ENCODE data around the gene KCNH4. TPM values are rescaled to one million over a fixed set of nuclear protein-coding genes. Genes with fewer than 3 reads are reported as not detected.

The KCNH4 gene
- total RNA-seq, 1 donor from 2014 or later = not detected

DNA sequence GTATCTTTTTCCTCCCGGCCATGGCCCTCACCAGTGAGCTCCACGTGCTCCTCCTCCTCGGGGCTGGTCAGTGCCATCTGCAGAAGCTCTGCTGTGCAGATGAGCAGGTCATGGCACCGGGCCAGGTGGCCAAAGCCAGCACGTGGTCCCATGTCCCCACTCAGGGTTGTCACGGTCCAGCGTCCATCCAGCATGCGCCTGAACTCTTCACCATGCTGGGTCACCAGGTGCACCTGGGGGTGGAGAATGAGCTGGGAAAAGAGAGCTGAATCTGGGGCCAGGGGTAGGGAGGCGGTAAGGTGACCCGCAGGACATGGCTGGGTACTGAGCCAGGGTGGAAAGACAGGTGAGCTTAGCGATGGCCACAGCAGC is 69.7 kb downstream of the KCNH4 start:
- no peak for DNase-seq (ENCODE audit: extremely low spot score, unreplicated experiment)
- peaks cover 3% of the 10 kb centered on the region for H3K27me3 Mint-ChIP-seq
- no peaks in the 10 kb centered on the region for H3K4me1 Mint-ChIP-seq (ENCODE audit: unreplicated experiment)
- H3K9me3 Mint-ChIP-seq = no peaks in the 10 kb centered on the region
- no peak overlapping the region for H3K27ac Mint-ChIP-seq
- TF ChIP-seq, protein P1, sequence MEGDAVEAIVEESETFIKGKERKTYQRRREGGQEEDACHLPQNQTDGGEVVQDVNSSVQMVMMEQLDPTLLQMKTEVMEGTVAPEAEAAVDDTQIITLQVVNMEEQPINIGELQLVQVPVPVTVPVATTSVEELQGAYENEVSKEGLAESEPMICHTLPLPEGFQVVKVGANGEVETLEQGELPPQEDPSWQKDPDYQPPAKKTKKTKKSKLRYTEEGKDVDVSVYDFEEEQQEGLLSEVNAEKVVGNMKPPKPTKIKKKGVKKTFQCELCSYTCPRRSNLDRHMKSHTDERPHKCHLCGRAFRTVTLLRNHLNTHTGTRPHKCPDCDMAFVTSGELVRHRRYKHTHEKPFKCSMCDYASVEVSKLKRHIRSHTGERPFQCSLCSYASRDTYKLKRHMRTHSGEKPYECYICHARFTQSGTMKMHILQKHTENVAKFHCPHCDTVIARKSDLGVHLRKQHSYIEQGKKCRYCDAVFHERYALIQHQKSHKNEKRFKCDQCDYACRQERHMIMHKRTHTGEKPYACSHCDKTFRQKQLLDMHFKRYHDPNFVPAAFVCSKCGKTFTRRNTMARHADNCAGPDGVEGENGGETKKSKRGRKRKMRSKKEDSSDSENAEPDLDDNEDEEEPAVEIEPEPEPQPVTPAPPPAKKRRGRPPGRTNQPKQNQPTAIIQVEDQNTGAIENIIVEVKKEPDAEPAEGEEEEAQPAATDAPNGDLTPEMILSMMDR (conservative IDR thresholded peaks at IDR 0.05) = no peak
- H3K4me3 Mint-ChIP-seq = no peak overlapping the region
- no peaks in the 10 kb centered on the region for H3K36me3 Mint-ChIP-seq

DNA sequence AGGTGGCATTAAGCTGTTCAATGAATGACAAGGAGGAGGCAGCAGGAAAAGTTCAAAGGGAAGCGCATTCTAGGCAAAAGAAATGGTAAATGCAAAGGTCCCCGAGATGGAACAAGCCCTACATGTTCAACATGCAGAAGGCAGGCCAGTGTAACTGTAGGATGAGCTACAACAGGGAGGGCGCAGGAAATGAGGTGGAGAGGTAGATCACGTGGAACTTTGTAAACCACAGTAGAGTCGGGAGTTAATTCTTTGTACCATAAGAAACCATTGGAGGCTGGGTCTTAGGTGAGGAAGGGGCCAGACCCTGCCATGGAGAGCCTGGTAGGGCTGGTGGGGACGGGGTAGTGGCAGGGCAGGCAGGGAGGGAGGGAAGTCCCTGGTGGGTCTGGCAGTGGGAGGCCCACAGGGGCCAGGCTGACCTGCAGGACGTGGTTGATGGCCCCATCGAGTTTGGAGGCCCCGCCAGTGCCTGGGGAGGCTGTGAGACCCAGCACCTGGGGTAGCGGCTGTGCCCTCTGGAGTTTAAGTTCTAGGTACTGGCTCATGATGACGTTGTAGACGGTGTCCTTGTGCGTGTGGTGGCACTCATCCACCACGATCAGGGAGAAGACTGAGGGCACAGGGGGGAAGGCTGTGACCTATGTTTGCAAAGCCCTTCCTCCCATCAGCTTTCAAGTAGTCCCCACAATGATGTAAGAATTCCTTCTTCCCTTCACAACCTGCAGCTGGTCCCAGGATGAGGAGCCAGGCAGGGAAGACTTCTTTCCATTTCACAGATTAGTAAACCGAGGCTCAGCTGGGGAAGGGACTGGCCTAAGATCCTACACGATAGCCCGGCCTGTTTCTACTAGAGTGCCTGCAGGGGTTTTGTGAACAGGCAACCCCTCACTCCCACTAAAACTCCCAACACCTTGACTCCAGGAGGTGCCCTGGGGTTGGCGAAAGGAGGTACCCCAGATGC is 70.4 kb downstream of the KCNH4 start:
- Mint-ChIP-seq H3K4me3 (no peak overlapping the region), H3K27ac (no peak overlapping the region), H3K36me3 (no peaks in the 10 kb centered on the region), H3K9me3 (no peaks in the 10 kb centered on the region), H3K27me3 (peaks cover 7% of the 10 kb centered on the region), H3K4me1 (ENCODE audit: unreplicated experiment) (no peaks in the 10 kb centered on the region)
- TF ChIP-seq, protein P1 (conservative IDR thresholded peaks at IDR 0.05) = no peak
- no peak for DNase-seq (ENCODE audit: extremely low spot score, unreplicated experiment)

DNA sequence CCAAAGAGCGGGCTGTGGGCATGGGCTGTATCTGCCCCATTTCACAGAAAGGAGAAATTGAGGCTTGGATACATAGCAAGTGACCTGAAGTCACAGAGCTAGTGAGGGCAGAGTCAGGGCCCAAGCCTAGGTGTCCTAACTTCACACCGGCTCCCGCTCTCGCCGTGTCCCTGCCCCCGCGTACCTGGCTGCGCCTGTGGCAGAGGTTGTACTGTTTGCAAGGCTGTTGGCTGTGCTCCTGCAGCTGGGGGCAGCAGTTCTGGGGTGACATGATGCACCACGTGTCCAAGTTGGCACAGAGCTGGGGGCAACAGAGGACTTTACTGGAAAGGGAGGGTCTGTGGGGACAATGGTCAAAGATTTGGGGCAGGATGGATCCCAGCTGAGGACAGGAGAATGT is 71.9 kb downstream of the KCNH4 start:
- Mint-ChIP-seq H3K4me3 (no peak overlapping the region), H3K4me1 (ENCODE audit: unreplicated experiment) (no peaks in the 10 kb centered on the region), H3K27ac (no peak overlapping the region), H3K27me3 (peaks cover 15% of the 10 kb centered on the region), H3K9me3 (no peaks in the 10 kb centered on the region), H3K36me3 (no peaks in the 10 kb centered on the region)
- TF ChIP-seq, protein P1 (conservative IDR thresholded peaks at IDR 0.05) = no peak
- DNase-seq (ENCODE audit: extremely low spot score, unreplicated experiment) = no peak

GRCh38 chr17:42107597-42108576 is 73.1 kb downstream of the KCNH4 start:
- peaks cover 20% of the 10 kb centered on the region for H3K27me3 Mint-ChIP-seq
- no peak overlapping the region for H3K27ac Mint-ChIP-seq
- no peaks in the 10 kb centered on the region for H3K9me3 Mint-ChIP-seq
- H3K4me3 Mint-ChIP-seq = peak overlapping the region; percentile 70
- DNase-seq (ENCODE audit: extremely low spot score, unreplicated experiment) = peak; percentile 93
- no peaks in the 10 kb centered on the region for H3K4me1 Mint-ChIP-seq (ENCODE audit: unreplicated experiment)
- TF ChIP-seq, protein P1 (conservative IDR thresholded peaks at IDR 0.05) = no peak
- H3K36me3 Mint-ChIP-seq = no peaks in the 10 kb centered on the region

DNA sequence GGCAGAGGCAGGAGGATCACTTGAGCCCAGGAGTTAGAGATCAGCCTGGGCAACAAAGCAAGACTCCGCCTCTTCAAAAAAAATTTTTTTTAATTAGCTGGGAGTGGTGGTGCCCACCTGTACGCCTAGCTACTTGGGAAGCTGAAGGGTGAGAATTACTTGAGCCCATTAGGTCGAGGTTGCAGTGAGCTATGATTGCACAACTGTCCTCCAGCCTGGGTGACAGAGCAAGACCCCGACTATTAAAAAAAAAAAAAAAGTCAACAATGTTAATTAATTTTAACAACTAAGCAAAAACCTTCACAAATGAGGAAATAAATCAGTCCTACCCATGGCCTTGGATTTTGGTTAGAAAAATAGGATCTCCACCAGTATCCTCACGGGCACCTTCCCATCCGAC is 73.8 kb downstream of the KCNH4 start:
- peaks cover 26% of the 10 kb centered on the region for H3K27me3 Mint-ChIP-seq

More for the DNA sequence above, 73.8 kb downstream of the KCNH4 start:
- Mint-ChIP-seq H3K4me1 (ENCODE audit: unreplicated experiment) (no peaks in the 10 kb centered on the region), H3K4me3 (peak overlapping the region; percentile 70), H3K27ac (no peak overlapping the region), H3K36me3 (no peaks in the 10 kb centered on the region), H3K9me3 (no peaks in the 10 kb centered on the region)
- TF ChIP-seq, protein P1 (conservative IDR thresholded peaks at IDR 0.05) = no peak
- no peak for DNase-seq (ENCODE audit: extremely low spot score, unreplicated experiment)

Other genes starting within 250 kb of the KCNH4 start
- 60.0 and 84.3 TPM in 2 replicates for gene CNP, start 214.3 kb downstream of the KCNH4 start, total RNA-seq (ENCODE audit: low replicate concordance)
- gene DNAJC7, start 163.7 kb downstream of the KCNH4 start, total RNA-seq (ENCODE audit: low replicate concordance) = 77.3 and 88.7 TPM in 2 replicates
- 44.7 and 45.0 TPM in 2 replicates for gene NKIRAS2, start 161.1 kb downstream of the KCNH4 start, total RNA-seq (ENCODE audit: low replicate concordance)
- 2.1 and 3.0 TPM in 2 replicates for gene C17orf113, start 130.5 kb downstream of the KCNH4 start, total RNA-seq (ENCODE audit: low replicate concordance)
- gene ZNF385C, start 82.7 kb downstream of the KCNH4 start, total RNA-seq (ENCODE audit: low replicate concordance) = 1.7 and 3.3 TPM in 2 replicates
- 0.72 and 1.3 TPM in 2 replicates for gene DHX58, start 68.4 kb downstream of the KCNH4 start, total RNA-seq (ENCODE audit: low replicate concordance)
- gene KAT2A, start 59.8 kb downstream of the KCNH4 start, total RNA-seq (ENCODE audit: low replicate concordance) = 36.0 and 63.5 TPM in 2 replicates
- gene HSPB9, start 58.3 kb downstream of the KCNH4 start, total RNA-seq (ENCODE audit: low replicate concordance) = 0.36 TPM in 1 of 2 replicates, not detected in the other
- gene RAB5C, start 26.2 kb downstream of the KCNH4 start, total RNA-seq (ENCODE audit: low replicate concordance) = 85.6 and 107 TPM in 2 replicates
- not detected in 2 replicates for gene HCRT, start 4.3 kb upstream of the KCNH4 start, total RNA-seq (ENCODE audit: low replicate concordance)
- 4.4 and 6.4 TPM in 2 replicates for gene GHDC, start 13.4 kb upstream of the KCNH4 start, total RNA-seq (ENCODE audit: low replicate concordance)
- 22.0 and 42.3 TPM in 2 replicates for gene STAT5B, start 95.2 kb upstream of the KCNH4 start, total RNA-seq (ENCODE audit: low replicate concordance)
- gene STAT5A, start 107.4 kb upstream of the KCNH4 start, total RNA-seq (ENCODE audit: low replicate concordance) = 1.6 and 2.0 TPM in 2 replicates
- gene STAT3, start 207.3 kb upstream of the KCNH4 start, total RNA-seq (ENCODE audit: low replicate concordance) = 64.9 and 80.1 TPM in 2 replicates
- gene CAVIN1, start 242.1 kb upstream of the KCNH4 start, total RNA-seq (ENCODE audit: low replicate concordance) = 21.9 and 49.0 TPM in 2 replicates

Data from type B pancreatic cell (in vitro differentiated cells).